ENCODE results near the gene GARIN5B.

GARIN5B gene

DNA sequence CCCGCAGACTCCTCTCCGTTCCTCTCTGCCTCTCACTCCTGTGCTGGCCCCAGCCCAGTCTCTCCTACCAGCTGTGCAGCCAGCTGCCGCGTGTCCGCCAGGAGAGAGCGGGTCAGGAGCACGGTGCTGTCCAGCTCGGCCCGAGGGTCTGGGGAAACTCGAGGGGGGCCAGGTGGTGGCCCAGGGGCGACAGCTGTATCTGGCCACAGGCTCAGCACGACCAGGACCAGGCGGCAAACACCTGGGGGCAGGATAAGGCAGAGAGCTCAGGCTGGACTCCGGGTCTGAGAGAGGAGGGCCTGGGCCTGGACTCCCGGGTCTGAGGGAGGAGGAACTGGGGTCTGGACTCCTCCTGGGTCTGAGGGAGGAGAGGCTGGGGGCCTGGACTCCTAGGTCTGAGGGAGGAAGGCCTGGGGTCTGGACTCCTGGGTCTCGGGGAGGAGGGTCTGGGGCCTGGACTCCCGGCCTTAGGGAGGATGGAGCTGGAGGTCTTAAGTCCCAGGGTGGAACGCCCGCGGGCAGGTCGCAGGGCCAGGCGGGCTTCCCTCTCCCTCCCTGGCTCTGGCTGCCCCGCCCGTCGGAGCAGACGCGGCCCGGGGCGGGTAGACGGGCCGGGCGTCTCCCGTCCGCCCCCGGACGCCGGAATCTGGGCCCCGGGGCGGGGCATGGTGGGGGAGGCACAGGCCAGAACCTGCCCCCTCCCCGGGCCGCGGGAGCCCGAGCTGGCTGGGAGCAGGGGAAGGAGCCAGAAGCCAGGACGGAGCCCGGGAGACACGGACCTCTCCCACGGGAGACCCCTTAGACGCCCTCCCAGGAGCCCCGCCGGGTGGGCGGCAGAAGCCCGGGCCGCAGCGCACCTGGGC lies 5.9 kb upstream of the GARIN5B start:
- DNase-seq = peak; percentile 12

DNA sequence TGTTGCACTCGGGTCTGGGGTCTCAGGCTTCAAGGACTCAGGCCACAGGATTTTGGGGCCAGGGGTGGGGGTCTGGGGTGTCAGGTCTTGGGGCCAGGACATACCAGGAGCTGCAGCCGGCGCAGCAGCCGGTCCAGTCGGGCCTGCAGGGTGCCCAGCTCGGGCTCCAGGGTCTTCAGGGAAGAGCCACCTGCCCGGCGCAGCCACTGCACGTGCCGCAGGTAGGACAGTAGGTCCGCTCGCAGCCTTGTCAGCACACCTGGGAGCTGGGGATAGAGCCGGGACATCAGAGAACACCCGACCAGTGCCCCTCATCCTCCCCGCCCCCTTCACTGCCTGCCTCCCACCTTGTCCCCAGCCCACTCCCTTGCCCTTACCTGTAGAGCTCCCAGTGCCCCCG lies 5.0 kb upstream of the GARIN5B start:
- no peak for DNase-seq

GRCh38 chr19:55366790-55367189 lies 3.7 kb upstream of the GARIN5B start:
- DNase-seq = no peak

DNA sequence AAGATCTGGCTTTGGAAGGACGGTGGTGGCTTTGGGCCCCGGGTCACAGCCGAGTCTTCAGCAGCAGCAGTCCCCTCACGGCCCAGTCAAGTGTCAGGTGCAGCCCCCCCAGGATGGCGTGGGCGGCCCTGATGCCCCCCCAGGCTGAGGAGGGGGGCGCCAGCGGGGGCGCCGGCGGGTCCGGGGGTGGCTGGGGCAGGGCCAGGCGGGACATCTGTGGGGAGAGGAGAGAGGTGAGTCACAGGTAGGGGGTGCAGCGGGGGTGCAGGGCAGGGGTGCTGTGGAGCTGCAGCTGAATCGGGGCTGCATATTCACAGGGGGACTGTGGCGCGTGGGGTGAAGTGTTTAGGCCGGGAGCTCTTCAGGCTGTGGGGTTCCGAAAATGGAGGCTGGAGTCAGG lies 2.9 kb upstream of the GARIN5B start:
- no peak for DNase-seq

DNA sequence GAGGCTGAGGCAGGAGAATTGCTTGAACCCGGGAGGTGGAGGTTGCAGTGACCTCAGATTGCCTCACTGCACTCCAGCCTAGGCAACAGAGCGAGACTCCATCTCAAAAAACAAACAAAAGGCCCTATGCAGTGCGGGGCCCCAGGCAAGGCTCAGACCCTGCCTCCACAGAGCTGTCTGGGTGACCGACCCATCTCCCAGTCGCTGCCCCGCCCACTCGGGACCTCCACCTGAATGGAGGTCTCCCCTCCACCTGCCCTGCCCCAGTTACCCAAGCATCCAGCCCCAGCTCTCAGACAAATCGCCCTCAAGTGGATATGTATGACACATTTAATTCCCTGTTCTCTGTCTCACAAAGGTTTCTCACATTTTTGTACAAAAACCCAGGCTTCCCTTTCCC lies 2.2 kb upstream of the GARIN5B start:
- DNase-seq = no peak

DNA sequence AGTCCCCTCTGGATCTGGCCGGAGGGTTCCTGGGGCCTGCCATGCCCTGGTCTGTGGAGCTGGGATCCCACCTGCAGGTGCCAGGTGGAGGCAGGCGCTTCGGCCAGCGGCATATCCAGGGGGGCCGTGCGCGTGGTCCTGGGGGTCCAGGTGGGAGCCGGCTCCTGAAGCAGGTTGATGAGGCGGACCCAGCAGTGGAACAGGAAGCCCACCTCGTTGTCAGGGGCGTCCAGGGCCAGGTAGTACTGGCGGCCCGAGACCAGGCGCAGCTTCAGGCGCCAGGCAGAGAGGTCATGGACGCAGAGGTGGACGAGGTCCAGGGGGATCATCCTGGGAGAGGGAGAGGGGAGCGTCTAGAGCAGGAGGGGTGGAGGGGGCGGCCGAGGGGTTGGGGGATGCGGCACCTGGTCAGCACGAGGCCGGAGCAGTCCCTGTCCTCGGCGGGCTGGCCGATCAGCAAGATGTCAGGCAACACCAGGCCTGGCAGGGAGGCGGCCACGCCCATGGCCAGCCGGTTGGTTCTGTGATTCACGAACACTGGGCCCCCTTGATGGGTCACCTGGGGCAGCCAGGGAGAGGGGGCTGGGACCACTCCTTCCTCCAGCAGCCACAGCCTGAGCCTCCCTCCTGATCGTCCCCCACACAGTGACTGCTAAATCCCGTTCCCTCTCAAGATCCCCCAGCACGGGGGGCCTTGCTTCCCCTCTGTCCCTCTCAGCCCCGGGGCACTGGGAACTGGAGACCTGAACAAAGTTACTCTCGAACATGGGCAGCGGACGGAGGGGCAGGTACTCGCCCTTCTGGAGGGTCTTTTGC lies 678 bp downstream of the GARIN5B start:
- DNase-seq = no peak

DNA sequence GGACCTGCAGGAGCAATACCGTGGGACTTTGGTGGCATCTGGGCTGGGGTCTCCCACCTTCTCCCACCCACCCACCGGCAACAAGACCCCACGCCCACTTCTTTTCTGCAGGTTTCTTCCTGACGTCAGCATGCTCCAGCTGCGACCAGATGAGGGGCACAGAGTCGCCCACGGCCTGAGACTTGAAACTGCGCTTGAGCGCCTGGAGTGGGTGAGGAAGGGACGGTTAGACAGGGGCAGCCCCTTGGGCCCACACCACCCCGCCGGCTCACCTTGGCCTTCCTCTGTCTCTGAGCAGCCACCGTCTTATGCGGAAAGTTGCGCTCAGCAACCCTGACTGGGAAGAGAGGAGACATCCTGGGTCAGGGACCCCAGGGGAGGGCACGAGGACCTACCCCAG lies 2.2 kb downstream of the GARIN5B start:
- no peak for DNase-seq

DNA sequence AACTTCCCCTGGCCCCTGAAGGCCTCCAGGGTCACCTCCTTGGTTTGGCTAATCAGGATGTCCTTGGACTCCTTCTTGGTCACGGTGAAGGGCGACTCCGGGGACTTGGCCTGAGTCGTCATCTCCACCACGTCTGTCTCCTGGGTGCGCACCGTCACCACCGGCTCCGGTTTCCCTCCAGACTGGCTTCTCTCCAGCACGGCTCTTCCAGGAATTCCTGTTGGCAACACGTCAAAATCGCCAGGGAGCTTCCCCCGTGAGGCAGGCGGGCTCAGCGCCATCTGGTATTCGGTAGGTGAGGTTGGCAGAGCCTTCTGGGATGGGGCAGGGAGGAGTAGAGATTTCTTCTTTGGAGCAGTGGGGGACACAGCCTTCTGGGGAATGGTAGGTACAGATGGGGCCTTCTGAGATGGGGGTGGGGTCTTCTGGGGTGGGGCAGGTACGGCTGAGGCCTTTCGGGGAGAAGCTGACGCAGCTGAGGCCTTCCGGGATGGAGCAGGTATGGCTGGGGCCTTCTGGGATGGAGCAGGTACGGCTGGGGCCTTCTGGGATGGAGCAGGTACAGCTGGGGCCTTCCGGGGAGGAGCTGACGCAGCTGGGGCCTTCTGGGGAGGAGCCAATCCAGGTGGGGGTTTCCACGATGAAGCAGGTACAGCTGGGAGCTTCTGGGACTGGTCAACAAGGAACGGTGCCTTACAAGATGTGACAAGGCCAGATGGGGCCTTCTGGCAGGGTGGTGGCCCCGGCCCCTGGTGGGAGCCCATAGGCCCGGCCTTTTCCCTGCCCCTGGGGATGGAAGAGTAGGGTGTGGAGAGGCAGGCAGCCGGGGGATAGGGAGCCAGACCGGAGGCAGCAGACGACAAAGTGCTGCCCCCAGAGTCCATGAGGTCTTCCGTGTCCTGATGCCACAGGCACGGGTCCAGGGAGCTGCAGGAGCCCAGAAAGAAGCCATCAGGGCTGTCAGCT lies 3.8 kb downstream of the GARIN5B start:
- DNase-seq = no peak

GRCh38 chr19:55358493-55358892 lies 4.6 kb downstream of the GARIN5B start:
- no peak for DNase-seq

GRCh38 chr19:55355213-55355821 lies 7.7 kb downstream of the GARIN5B start:
- DNase-seq = no peak

GRCh38 chr19:55354698-55355212 lies 8.3 kb downstream of the GARIN5B start, which contains the start of gene COX6B2:
TSS of gene COX6B2 (minus strand) at chr19:55354719. CDS start at chr19:55354521, 198 bp downstream.
- DNase-seq = no peak

GRCh38 chr19:55353803-55354697 lies 9.0 kb downstream of the GARIN5B start:
- peak; percentile 70 for DNase-seq

- no peak for DNase-seq
These were observed 9.7 kb downstream of the GARIN5B start for GRCh38 chr19:55353356-55353802.

DNA sequence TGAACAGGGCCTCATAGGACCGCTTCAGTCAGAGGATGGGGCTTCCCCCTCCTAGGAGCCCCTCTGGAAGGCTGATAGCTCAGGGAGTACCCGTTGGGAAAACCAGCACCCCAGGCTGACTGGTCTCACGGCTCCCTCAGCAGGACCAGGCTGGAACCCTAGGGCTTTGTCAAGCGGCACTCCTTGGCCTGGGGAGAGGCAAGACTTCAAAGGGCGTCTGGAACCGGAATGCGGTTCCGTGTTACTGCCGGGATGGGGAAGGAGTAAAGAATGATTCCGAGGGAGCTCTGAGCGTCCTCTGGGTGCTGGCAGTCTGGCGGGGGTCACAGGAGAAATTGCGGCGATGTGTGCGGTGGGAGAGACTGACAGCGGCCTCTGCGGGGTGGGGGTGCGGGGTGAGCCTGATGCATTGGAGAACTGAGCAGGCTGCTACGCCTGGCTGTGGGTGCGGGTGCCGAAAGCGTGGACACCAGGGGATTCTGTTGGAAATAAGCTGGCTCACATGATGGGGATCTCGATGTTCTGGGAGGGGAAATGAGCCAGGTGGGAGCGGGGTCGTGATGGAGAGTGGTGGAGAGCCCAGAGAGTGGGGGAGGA lies 10.4 kb downstream of the GARIN5B start:
- DNase-seq = no peak

- no peak for DNase-seq
These were observed 11.0 kb downstream of the GARIN5B start for GRCh38 chr19:55352040-55352439.

DNA sequence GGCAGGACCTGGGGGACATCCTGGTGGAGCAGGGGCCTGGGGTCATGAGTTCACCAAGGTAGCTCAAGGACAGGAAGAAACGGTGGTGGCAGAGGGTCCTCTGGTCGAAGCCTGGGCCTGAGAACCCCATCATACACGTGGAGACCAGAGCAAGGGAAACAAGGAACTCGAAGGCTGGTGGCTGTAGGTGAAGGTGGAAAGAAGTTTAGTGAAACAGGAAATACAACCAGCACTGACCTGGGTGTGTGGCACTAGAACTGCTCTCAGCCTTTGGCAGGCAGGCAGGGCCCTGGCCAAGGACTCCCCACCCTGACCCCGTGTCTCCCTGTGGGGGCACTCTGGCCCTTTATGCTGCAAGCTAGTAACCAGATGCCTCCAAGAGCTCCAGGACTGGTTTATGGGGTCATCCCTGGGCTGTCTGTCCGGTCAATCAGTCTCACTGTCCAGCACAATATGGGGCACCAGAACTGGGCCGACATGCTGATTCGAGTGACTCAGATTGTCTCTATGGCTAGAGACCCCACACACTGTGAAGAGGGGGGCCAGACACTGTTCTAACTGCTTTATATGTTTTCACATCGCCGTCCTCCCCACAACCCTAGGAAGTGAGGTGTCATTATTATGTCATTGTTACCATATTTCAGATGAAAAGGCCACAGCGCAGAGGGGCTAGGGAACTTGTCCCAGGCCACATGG lies 12.3 kb downstream of the GARIN5B start:
- no peak for DNase-seq

- DNase-seq = no peak
These were observed 14.6 kb downstream of the GARIN5B start for GRCh38 chr19:55348317-55349034.

GRCh38 chr19:55347442-55348009 lies 15.5 kb downstream of the GARIN5B start:
- no peak for DNase-seq
